A673 (cell line): ENCODE data around the gene GAB2. TPM values are rescaled to one million over a fixed set of nuclear protein-coding genes. Genes with fewer than 3 reads are reported as not detected.

Experiments
- BruUV-seq: library from RNA; stranded (reverse); fragments of 400-500 nt; replicated peaks from 2 replicates; lab custom pipeline; 2021; lab: Mats Ljungman, UMichigan
- CTCF ChIA-PET: fragments of 300-600 bp; sonication (Branson Sonifier 250); formaldehyde crosslinking; loops from one replicate; lab custom pipeline; 2022; ENCODE audit warnings: antibody characterized with exemption; lab: Charles Lee
- POLR2A ChIA-PET: fragments of 300-600 bp; sonication (Branson Sonifier 250); formaldehyde crosslinking; loops from one replicate; lab custom pipeline; 2022; ENCODE audit warnings: antibody characterized with exemption; ENCODE audit not compliant: low non-redundant PET; lab: Charles Lee
- DNase-seq: peaks from one replicate; pipeline ENCODE4 v3.0.0-alpha.2; 2015; ENCODE audit warnings: low spot score
- H3K27ac ChIP-seq: fragments of 200-600 bp; sonication (generic); 2 replicates; pipeline ENCODE4 v1.5.1; 2016; ENCODE audit warnings: mixed run types, low read depth, mild to moderate bottlenecking, mixed read lengths, antibody characterized with exemption, low read length; ENCODE audit not compliant: poor library complexity, severe bottlenecking
- H3K27me3 ChIP-seq: fragments of 200-600 bp; sonication (generic); replicated peaks from 2 replicates; pipeline ENCODE4 v1.6.1; 2017; ENCODE audit warnings: mixed run types, low read depth, mild to moderate bottlenecking, mixed read lengths, antibody characterized with exemption, low read length; ENCODE audit not compliant: insufficient read depth, poor library complexity
- H3K36me3 ChIP-seq: fragments of 200-600 bp; sonication (generic); 2 replicates; pipeline ENCODE4 v1.6.1; 2016; ENCODE audit warnings: mixed run types, mild to moderate bottlenecking, mixed read lengths, antibody characterized with exemption, low read length; ENCODE audit not compliant: insufficient read depth, poor library complexity, severe bottlenecking
- H3K4me1 ChIP-seq: fragments of 200-600 bp; sonication (generic); 2 replicates; pipeline ENCODE4 v1.6.1; 2017; ENCODE audit warnings: mixed run types, mild to moderate bottlenecking, mixed read lengths, antibody characterized with exemption, low read length; ENCODE audit not compliant: insufficient read depth, poor library complexity, severe bottlenecking
- H3K4me3 ChIP-seq: fragments of 200-600 bp; sonication (generic); 2 replicates; pipeline ENCODE4 v1.5.1; 2016; ENCODE audit warnings: low read depth, mixed run types, mild to moderate bottlenecking, mixed read lengths, low read length; ENCODE audit not compliant: poor library complexity, severe bottlenecking
- H3K9me3 ChIP-seq: fragments of 200-600 bp; sonication (generic); 2 replicates; pipeline ENCODE4 v1.6.1; 2016; ENCODE audit warnings: mixed run types, low read depth, mild to moderate bottlenecking, mixed read lengths, antibody characterized with exemption, low read length; ENCODE audit not compliant: poor library complexity, severe bottlenecking
- CTCF ChIP-seq: fragments of 300-800, 200-600 bp; sonication (generic); conservative IDR thresholded peaks from 2 replicates; pipeline ENCODE4 v1.5.1; 2017; ENCODE audit warnings: low read depth, mild to moderate bottlenecking, antibody characterized with exemption, low read length, moderate library complexity, mixed read lengths
- EZH2 ChIP-seq: fragments of 200-600 bp; sonication (generic); IDR thresholded peaks from 2 replicates; pipeline ENCODE4 v1.6.1; 2017; ENCODE audit warnings: borderline replicate concordance, low read depth, mild to moderate bottlenecking, mixed read lengths, antibody characterized with exemption, low read length; ENCODE audit not compliant: poor library complexity, severe bottlenecking
- intact Hi-C: fragments of 100-400 bp; cut with micrococcal nuclease; formaldehyde crosslinking; loops from one replicate; pipeline ENCODE4 v1.10.0; 2022; ENCODE audit not compliant: unreplicated experiment
- total RNA-seq: library from RNA; stranded (reverse); gene quantifications from 2 replicates; pipeline ENCODE4 v1.2.3, GENCODE V29; 2021

GAB2 gene
- total RNA-seq, 1 experiment from 2014 or later = 21.5 TPM

GRCh38 chr11:78190871-78191538, 226.6 kb downstream of the GAB2 start:
- ChIA-PET CTCF (no interaction called here), POLR2A (no interaction called here)
- TF ChIP-seq CTCF (no peak), EZH2 (no peak)
- Histone ChIP-seq H3K4me1 (peaks cover 13% of the 10 kb centered on the region), H3K9me3 (no peaks in the 10 kb centered on the region), H3K27ac (no peak overlapping the region), H3K4me3 (no peak overlapping the region), H3K27me3 (no peaks in the 10 kb centered on the region), H3K36me3 (no peaks in the 10 kb centered on the region)
- BruUV-seq = no TSS peak
- intact Hi-C loops = no loop called here
- no peak for DNase-seq

GRCh38 chr11:78190374-78190773, 227.2 kb downstream of the GAB2 start:
- Histone ChIP-seq H3K27ac (no peak overlapping the region), H3K4me3 (no peak overlapping the region), H3K9me3 (no peaks in the 10 kb centered on the region), H3K27me3 (no peaks in the 10 kb centered on the region), H3K36me3 (no peaks in the 10 kb centered on the region), H3K4me1 (peaks cover 13% of the 10 kb centered on the region)
- POLR2A ChIA-PET = no interaction called here
- intact Hi-C loops = no loop called here
- CTCF ChIA-PET = no interaction called here
- TF ChIP-seq CTCF = no peak
- no peak for TF ChIP-seq EZH2
- BruUV-seq = no TSS peak
- no peak for DNase-seq

GRCh38 chr11:78189851-78190250, 227.8 kb downstream of the GAB2 start:
- intact Hi-C loops = no loop called here
- Histone ChIP-seq H3K4me3 (peak overlapping the region; percentile 97), H3K27ac (no peak overlapping the region), H3K4me1 (peaks cover 13% of the 10 kb centered on the region), H3K9me3 (no peaks in the 10 kb centered on the region), H3K27me3 (no peaks in the 10 kb centered on the region), H3K36me3 (no peaks in the 10 kb centered on the region)
- TF ChIP-seq CTCF = no peak
- TF ChIP-seq EZH2 = no peak
- ChIA-PET CTCF (no interaction called here), POLR2A (no interaction called here)
- no TSS peak for BruUV-seq
- no peak for DNase-seq
